HG03175 (cell line): ENCODE measurements around the gene CDH4.
"Not testable (repeated sequence)": the region's sequence is repeated elsewhere in the genome, so short reads cannot be mapped to it uniquely, and the experiment has no call there.

Source experiments
- ATAC-seq: cut with Tn5 transposase; IDR thresholded peaks from one replicate; pipeline ENCODE4 v1.9.1; 2021; ENCODE audit warnings: mild to moderate bottlenecking, moderate library complexity; ENCODE audit not compliant: unreplicated experiment

CDH4 gene

DNA sequence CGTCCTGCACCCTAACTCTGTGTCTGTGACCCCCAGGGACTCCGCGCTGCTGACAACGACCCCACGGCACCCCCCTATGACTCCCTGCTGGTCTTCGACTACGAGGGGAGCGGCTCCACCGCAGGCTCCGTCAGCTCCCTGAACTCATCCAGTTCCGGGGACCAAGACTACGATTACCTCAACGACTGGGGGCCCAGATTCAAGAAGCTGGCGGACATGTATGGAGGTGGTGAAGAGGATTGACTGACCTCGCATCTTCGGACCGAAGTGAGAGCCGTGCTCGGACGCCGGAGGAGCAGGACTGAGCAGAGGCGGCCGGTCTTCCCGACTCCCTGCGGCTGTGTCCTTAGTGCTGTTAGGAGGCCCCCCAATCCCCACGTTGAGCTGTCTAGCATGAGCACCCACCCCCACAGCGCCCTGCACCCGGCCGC is 684.7 kb downstream of the CDH4 start:
- ATAC-seq, result no peak

DNA sequence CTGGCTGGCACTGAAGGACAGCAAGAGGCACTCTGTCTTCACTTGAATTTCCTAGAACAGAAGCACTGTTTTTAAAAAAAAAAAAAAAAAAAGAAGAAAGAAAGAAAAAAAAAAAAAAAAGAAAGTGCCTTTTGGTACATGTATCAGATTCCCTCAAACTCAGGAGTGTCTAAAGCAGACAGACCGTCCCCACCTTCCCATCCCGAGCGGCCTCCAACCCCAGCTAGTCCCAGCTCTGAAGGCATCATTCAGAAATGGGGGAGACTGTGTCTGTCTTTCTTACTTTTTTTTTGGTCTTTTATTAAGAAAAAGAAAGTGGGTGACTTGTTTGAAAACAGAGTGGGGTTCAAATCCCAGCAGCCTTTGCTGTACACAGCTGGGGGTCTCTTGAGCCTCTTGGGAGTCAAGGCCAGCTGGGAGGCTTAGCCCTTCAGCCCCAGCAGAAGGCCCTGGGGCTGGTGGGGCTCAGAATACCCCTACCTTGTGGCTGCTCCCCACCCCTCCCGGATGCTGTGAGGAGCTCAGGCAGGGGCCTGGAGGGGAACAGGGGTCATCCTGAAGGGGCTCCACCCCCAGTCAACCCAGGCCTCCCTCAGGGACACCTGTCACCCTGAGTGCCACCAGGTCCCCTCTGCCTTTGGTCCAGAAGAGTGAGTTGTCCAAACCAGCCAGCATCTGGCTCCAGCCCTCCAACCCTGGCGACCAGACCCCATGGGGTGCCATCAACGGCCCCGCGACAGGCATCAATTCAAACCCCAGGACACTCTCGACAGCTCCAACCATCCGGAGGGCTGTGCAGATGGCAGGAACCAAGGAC is 685.3 kb downstream of the CDH4 start:
- ATAC-seq, result no peak

DNA sequence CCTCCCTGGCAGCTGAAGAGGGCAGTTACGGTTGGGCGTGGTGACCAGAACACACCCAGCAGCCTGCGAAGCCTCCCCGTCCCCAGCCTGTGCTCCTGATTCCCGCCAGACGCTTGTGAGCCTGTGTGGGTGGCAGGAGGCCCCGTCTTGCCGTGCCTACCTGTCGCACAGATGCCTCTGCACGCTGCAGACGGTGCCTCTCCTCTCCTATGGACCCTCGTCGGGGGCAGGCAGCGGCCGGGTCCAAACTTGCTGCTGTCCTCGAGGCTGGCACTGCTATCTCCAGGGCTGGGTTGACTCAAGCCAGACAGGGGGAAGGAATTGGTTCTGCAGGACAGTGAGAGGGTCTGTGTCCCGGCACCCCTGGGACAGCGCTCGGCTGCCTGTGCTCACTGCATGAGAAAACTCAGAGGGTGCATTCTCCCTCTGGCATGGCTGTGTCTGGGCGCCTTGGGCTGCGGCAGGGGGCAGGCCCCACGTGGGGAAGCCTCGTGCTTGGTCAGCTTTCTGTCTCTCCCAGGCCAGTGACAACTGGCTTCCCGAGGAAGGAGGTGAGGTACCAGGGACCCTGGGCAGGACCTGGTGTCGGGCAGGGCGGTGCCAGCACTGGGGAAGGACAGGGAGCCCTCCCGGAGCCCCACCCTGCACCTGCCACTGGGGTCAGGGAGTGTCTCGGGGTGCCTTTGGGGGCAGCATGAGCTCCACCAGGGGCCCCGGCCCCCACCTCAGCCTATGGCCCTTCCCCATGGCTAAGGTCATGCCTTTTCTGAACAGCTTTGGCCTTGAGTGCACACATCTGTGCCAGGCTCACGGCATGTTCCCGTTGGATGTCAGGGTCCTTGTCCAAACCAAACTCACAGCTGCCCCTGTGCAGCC is 686.1 kb downstream of the CDH4 start:
- ATAC-seq, result no peak

GRCh38 chr20:61938839-61939690 is 687.0 kb downstream of the CDH4 start:
- no peak for ATAC-seq

- no peak for ATAC-seq
Measured at GRCh38 chr20:61939691-61940360, 687.8 kb downstream of the CDH4 start.

DNA sequence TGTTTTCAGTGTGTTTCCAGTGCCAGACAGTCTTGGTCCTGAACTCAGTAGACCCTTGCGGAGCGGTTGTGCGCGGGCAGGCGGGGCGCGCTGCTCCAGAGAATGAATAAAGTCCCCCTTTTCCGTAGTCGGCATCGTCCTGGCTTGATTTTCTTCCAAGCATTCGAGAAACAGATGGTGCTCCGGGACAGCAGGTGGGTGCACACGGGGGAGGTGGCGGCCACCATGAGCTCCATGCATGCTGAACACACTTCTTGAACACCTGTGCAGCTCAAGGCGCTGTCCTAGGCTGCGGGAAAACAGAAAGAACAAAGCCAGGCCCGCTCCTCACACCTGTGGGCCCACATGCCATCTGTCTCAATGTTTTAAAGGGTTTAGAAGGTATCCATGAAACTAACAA is 688.4 kb downstream of the CDH4 start:
- no peak for ATAC-seq

- no peak for ATAC-seq
Measured at GRCh38 chr20:61940976-61941720, 689.1 kb downstream of the CDH4 start.

- ATAC-seq, result no peak
Measured at GRCh38 chr20:61941721-61942405, 689.8 kb downstream of the CDH4 start.

DNA sequence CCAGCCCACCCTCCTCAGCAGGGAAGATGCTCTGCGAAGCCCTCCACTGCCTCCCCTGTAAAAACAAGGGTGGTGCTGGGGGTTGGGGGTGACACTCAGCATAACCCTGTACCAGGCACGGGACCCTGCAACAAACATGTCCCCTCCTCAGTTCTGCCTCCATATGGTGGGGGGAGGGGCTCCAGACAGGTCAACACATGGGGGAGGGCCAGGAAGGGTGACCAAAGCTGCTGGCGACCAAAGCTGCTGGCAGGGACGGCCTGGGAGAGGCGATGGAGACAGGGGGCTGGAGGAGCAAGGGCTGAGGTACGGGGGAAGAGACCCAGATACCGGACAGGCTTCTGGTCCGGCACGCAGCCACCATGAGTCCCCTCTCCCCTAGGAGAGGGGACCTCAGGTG is 690.5 kb downstream of the CDH4 start:
- ATAC-seq, result no peak

GRCh38 chr20:61944967-61945366 is 692.9 kb downstream of the CDH4 start:
- ATAC-seq, result not testable (repeated sequence)

- ATAC-seq, result not testable (repeated sequence)
Measured at GRCh38 chr20:61945495-61945894, 693.4 kb downstream of the CDH4 start.

DNA sequence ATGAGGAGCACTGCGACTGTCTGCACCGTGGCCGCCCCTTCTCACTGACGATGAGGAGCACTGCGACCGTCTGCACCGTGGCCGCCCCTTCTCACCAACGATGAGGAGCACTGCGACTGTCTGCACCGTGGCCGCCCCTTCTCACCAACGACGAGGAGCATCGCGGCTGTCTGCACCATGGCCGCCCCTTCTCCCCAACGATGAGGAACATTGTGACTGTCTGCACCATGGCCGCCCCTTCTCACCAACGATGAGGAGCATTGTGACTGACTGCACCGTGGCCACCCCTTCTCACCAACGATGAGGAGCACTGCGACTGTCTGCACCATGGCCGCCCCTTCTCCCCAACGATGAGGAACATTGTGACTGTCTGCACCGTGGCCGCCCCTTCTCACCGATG is 696.0 kb downstream of the CDH4 start:
- ATAC-seq, result not testable (repeated sequence)

GRCh38 chr20:61948586-61949362 is 696.7 kb downstream of the CDH4 start:
- no peak for ATAC-seq

- ATAC-seq, result no peak
Measured at GRCh38 chr20:61949363-61949713, 697.3 kb downstream of the CDH4 start.

GRCh38 chr20:61949714-61950640 is 697.9 kb downstream of the CDH4 start:
- ATAC-seq, result no peak

- ATAC-seq, result no peak
Measured at GRCh38 chr20:61950641-61951071, 698.6 kb downstream of the CDH4 start.
